K562 (cell line): ENCODE results near the gene MERTK. TPM values are rescaled to one million over a fixed set of nuclear protein-coding genes. Genes with fewer than 3 reads are reported as not detected.
A peak's percentile ranks its signal among the peaks of the same experiment; 100 is the strongest.

Source experiments
- CBFA2T3 ChIP-seq: fragments of 450-650 bp; IDR thresholded peaks from 2 replicates; pipeline ENCODE4 v1.6.1; 2017
- DLX4 ChIP-seq: fragments of 250-450 bp; sonication (Bioruptor Pico); IDR thresholded peaks from 2 replicates; pipeline ENCODE4 v1.6.1; 2021; ENCODE audit warnings: mild to moderate bottlenecking
- E2F1 ChIP-seq: sonication (generic); formaldehyde crosslinking; IDR thresholded peaks from 2 replicates; pipeline ENCODE4 v1.8.1; 2023; ENCODE audit warnings: mild to moderate bottlenecking, missing genetic modification reagents, moderate library complexity
- E2F4 ChIP-seq: sonication (generic); formaldehyde crosslinking; IDR thresholded peaks from 2 replicates; pipeline ENCODE4 v1.8.0; 2022; ENCODE audit warnings: mild to moderate bottlenecking, low read depth, missing genetic modification reagents
- FOXK1 ChIP-seq: sonication (generic); formaldehyde crosslinking; IDR thresholded peaks from 2 replicates; pipeline ENCODE4 v1.8.0; 2022; ENCODE audit warnings: missing genetic modification reagents, mild to moderate bottlenecking, borderline replicate concordance
- GABPA ChIP-seq: fragments of 200-800 bp; sonication (Bioruptor generic); conservative IDR thresholded peaks from 2 replicates; pipeline ENCODE4 v1.6.1; 2016; ENCODE audit warnings: low read depth, missing genetic modification characterization, missing compliant biosample characterization
- GTF2A2 ChIP-seq: IDR thresholded peaks from 2 replicates; pipeline ENCODE4 v1.6.1; 2016; ENCODE audit warnings: mild to moderate bottlenecking, missing genetic modification characterization, missing compliant biosample characterization
- GTF2E2 ChIP-seq: fragments of 200-800 bp; sonication (Bioruptor generic); IDR thresholded peaks from 2 replicates; pipeline ENCODE4 v1.6.1; 2016; ENCODE audit warnings: missing genetic modification characterization, missing compliant biosample characterization
- IFI16 ChIP-seq: fragments of 250-450 bp; sonication (Bioruptor Pico); IDR thresholded peaks from 2 replicates; pipeline ENCODE4 v2.1.2; 2022; ENCODE audit warnings: mild to moderate bottlenecking, inconsistent platforms
- MGA ChIP-seq: fragments of 450-650 bp; IDR thresholded peaks from 2 replicates; pipeline ENCODE4 v1.6.1; 2016; ENCODE audit warnings: mild to moderate bottlenecking, moderate library complexity
- PYGO2 ChIP-seq: fragments of 450-650 bp; IDR thresholded peaks from 2 replicates; pipeline ENCODE4 v1.6.1; 2016; ENCODE audit warnings: mild to moderate bottlenecking, missing genetic modification characterization, moderate library complexity, missing compliant biosample characterization
- TEAD1 ChIP-seq, 2 experiments: fragments of 450-650 bp in 1 of 2; sonication (generic) in 1 of 2; formaldehyde crosslinking; IDR thresholded peaks; 2 replicates each; pipeline versions ENCODE4 v1.4.0 to v1.8.0; 2020 to 2022; ENCODE audit warnings: mild to moderate bottlenecking in 2 of 2, missing genetic modification reagents in 1 of 2
- polyA plus RNA-seq, 8 experiments: library from polyadenylated mRNA; depleted of rRNA in 4 of 8; stranded (reverse) in 5 of 8; unstranded in 3 of 8; fragments of >200 nt; fragmentation: Nextera tagmentation in 2 of 8; fragmentation: Illumina TruSeq in 1 of 8; extraction: Ambion mirVana in 2 of 8; extraction: Trizol in 1 of 8; gene quantifications; 2 replicates each; pipeline versions ENCODE4 v1.2.1 to v1.2.3, GENCODE V29; 2011 to 2014; ENCODE audit warnings: inconsistent platforms in 1 of 8, missing spikeins in 1 of 8
- total RNA-seq, 7 experiments: library from RNA; depleted of rRNA in 6 of 7; stranded (reverse); fragments of >200 nt in 6 of 7; fragmentation: Illumina TruSeq in 2 of 7; extraction: Trizol in 2 of 7; gene quantifications; 2 replicates each; pipeline versions ENCODE4 v1.2.1 to v1.2.3, GENCODE V29; 2011 to 2021; ENCODE audit warnings: low replicate concordance in 1 of 7

MERTK gene
- total and polyA plus RNA-seq, 9 of the 15 experiments (the other 6 are each of a cell fraction or from before 2014, with no cell fraction given): 0.23 to 1.6 (median 0.74) TPM

- TF ChIP-seq MGA (no peak), PYGO2 (tag) (no peak), GTF2A2 (tag) (no peak), DLX4 (CRISPR knock-in tag) (no peak), CBFA2T3 (peak; percentile 40; the same call in 1 of the 2 replicates), FOXK1 (CRISPR knock-in tag) (peak; percentile 90; the same call in 1 of the 2 replicates), IFI16 (CRISPR knock-in tag) (no peak), GABPA (peak; percentile 83), GTF2E2 (tag) (no peak), E2F1 (CRISPR knock-in tag) (0 out of 2 replicates have a peak, but pooled peaks have one; percentile 6), TEAD1 (CRISPR knock-in tag; IDR thresholded peaks at IDR 0.05) (no peak; a peak in 1 of 4 replicates), E2F4 (no peak)
Observed at GRCh38 chr2:112055730-112056625, 157.6 kb downstream of the MERTK start (continued).
